Choroid plexus epithelial cell (primary cell): ENCODE results near the gene HK3.

Experiments used
- DNase-seq: peaks from one replicate; pipeline ENCODE4 v3.0.0-alpha.2; 2010; ENCODE audit warnings: low read depth
- H3K4me3 ChIP-seq: 2 replicates; pipeline ENCODE4 v1.5.1; 2011; ENCODE audit warnings: low read depth, mild to moderate bottlenecking, control low read depth, low read length, moderate library complexity
- TF ChIP-seq, protein P1 (sequence below): conservative IDR thresholded peaks from 2 replicates; pipeline ENCODE4 v1.5.1; 2011; ENCODE audit warnings: low read depth, mild to moderate bottlenecking, control low read depth, inconsistent platforms, low read length, moderate library complexity

HK3 gene

DNA sequence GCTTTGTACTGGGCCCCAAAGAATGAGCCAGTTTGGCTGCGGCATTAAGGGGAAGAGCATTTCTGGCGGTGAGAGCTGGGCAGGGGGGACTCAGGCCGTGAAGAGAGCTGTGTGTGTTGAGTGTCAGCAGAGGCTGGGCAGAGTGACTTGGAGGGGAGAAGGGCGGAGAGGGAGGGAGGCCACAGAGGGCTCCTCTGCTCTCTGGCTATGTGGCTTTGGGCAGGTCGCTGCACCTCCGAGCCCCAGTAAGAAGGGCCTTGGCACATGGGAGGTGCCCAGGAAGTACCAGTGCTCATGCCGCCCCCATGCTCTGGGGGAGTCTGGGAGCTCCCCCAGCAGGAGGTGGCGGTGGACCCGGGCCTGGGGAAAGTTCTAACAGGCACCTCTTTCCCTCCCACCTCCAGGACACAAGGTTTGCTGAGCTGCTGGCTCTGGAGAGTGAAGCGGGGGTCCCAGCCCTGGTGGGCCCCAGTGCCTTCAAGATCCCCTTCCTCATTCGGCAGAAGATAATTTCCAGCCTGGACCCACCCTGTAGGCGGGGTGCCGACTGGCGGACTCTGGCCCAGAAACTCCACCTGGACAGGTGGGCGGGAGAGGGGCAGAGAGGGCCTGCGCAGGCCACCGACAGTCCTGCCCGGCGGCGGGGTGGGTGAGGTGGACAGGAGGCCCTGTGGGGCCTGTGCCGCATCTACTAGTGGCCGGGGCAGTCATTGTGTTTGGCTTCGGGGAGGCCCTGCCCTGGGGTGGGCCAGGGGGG is 20.1 kb downstream of the HK3 start:
- H3K4me3 ChIP-seq, result no peak overlapping the region
- TF ChIP-seq, protein P1, sequence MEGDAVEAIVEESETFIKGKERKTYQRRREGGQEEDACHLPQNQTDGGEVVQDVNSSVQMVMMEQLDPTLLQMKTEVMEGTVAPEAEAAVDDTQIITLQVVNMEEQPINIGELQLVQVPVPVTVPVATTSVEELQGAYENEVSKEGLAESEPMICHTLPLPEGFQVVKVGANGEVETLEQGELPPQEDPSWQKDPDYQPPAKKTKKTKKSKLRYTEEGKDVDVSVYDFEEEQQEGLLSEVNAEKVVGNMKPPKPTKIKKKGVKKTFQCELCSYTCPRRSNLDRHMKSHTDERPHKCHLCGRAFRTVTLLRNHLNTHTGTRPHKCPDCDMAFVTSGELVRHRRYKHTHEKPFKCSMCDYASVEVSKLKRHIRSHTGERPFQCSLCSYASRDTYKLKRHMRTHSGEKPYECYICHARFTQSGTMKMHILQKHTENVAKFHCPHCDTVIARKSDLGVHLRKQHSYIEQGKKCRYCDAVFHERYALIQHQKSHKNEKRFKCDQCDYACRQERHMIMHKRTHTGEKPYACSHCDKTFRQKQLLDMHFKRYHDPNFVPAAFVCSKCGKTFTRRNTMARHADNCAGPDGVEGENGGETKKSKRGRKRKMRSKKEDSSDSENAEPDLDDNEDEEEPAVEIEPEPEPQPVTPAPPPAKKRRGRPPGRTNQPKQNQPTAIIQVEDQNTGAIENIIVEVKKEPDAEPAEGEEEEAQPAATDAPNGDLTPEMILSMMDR, result no peak
- DNase-seq, result no peak

DNA sequence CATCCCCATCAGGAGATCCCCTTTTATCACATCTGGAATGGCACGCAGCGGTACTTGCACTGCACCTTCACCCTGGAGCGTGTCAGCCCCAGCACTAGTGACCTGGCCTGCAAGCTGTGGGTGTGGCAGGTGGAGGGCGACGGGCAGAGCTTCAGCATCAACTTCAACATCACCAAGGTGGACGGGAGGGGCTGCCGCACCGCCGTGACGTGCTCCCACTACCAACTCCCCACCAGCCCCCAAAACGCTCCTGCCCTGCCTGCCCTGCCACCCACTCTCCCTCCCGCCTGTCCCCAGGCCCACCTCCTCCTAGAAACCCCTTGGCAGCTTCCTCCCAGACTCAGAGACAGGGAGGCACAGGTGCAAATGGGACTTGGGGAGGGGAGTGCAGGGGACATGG is 20.7 kb downstream of the HK3 start:
- TF ChIP-seq, protein P1, result no peak
- H3K4me3 ChIP-seq, result no peak overlapping the region
- DNase-seq, result no peak

DNA sequence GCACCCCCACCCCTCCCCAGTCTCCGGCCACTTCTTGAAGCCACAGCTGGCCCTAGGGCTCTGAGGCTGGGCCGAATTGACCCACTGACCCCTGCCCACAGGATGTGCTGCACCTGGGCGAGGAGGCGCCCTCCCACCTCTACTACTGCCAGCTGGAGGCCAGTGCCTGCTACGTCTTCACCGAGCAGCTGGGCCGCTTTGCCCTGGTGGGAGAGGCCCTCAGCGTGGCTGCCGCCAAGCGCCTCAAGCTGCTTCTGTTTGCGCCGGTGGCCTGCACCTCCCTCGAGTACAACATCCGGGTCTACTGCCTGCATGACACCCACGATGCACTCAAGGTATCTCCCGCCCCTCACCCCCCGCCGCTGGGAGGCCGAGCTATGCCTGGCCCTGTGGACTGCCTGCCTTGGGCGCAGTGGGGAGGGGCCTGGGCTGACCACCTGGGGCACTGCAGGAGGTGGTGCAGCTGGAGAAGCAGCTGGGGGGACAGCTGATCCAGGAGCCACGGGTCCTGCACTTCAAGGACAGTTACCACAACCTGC is 21.3 kb downstream of the HK3 start:
- TF ChIP-seq, protein P1, result no peak
- no peak overlapping the region for H3K4me3 ChIP-seq
- no peak for DNase-seq

DNA sequence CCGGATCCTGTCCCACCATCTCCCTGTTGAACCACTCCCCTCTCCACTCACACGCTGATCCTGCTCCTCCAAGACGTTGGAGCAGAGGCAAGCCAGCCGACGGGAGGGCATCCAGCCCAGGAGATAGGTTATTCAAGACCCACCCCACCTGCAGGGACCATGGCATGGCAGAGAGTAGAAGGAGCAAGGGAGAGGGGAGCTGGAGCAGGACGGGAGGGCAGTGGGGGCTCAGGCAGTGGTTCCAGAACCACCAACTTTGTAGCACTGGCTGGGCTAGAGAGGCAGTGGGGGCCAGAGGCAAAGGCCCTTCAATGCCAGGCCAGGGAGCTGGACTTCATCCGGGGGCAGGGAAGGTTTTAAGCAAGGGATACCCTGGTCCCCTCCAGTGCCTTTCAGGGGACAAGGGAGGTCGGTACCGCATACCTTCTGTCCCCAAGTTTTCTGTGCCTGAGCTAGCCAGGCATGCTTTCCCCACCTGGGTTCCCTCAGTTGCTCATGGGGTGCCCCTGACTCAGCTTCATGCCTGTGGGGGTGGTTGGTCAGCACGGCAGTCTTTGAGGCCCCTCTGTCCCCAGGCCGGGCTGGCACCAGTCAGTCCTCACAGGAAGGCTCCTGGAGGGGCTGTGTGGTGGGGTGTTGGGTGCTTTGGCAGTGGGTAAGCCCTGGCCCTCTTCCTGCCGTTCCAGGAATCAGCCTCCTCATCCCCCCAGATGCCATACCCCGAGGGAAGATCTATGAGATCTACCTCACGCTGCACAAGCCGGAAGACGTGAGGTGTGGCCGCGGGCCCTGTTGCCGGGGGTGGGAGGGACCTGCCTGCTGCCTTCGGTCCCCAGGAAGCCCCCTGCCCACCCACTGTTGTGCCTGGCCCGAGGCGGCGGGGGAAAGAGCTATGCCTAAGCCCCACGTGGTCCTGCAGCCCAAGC is 22.4 kb downstream of the HK3 start:
- no peak for DNase-seq
- TF ChIP-seq, protein P1, result no peak
- H3K4me3 ChIP-seq, result no peak overlapping the region

DNA sequence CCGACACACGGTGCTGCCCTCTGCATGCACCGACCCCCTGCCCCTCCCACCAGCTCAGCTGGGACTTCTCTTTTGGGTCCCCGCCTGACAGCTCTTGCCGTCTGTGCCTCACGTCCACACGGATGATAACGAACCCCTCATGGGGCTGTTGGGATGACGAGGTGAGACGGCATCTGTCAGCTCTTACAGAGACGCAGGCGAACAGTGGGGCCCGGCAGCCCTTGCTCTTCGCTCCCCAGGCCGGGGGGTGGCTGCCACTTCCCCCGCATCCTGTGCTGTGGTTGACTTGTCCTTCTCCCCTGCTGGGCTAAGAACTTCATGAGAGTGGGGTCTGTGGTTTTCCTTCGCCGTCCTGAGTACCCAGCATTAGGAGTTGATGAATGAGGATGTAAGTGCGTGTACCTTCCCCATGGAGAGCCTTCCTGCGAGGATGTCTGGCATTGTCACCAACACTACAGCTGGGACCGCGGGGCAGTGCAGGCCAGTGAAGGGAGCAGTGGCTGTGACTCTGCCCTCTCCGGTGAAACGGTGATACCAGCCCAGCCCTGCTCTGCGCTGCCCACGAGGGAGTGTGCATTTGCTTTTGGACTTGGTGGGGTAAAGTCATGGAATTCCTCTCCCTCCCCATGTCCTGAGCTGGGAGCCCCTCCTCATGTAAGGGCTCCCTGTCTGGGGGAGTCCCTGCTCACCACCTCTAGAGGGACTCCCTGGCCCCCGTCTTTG is 23.2 kb downstream of the HK3 start:
- H3K4me3 ChIP-seq, result no peak overlapping the region
- DNase-seq, result no peak
- TF ChIP-seq, protein P1, result no peak

DNA sequence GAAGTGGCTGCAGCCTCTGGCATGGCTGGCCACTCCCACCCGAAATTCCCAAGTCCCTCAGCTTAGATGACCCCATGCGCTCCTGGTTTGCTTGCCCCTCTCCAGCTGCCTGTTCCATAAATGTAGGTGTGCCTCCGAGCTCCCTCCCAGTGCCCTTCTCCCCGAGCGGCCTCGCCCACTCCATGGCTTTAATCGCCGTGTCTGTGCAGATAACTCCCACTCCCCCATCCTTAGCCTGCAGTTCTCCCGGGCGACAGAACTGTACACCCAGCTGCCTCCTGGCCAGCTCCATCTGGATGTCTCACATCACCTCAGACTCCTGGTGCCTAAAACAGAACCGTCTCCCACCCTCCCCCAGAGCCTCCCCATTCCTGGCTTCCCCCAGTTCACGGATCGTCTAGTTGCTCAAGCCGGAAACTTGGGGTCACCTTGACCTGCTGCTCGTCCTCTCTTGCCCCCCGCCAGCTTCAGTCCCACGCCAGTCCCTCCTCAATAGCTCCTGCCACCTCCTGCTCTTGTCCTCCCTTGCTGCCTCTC is 24.1 kb downstream of the HK3 start:
- TF ChIP-seq, protein P1, result no peak
- no peak for DNase-seq
- H3K4me3 ChIP-seq, result no peak overlapping the region
